HepG2 (cell line): ENCODE results near the gene SLC16A7. TPM values are rescaled to one million over a fixed set of nuclear protein-coding genes. Genes with fewer than 3 reads are reported as not detected.

Source experiments
- ATAC-seq: fragments of 200-7000 bp; cut with Tn5 transposase; 3 replicates; pipeline ENCODE4 v1.9.1; 2020; ENCODE audit warnings: mild to moderate bottlenecking, moderate library complexity
- BruUV-seq: library from RNA; stranded (reverse); fragments of 400-500 nt; replicated peaks from 2 replicates; lab custom pipeline; 2021; lab: Mats Ljungman, UMichigan
- CTCF ChIA-PET: fragments of 300-600 bp; formaldehyde crosslinking; extraction: SDS; loops from one replicate; lab custom pipeline; 2021; ENCODE audit warnings: low total read pairs, inconsistent platforms, low intra/inter-chr PET ratio; lab: Yijun Ruan, JAX
- POLR2A ChIA-PET: fragments of 350-600 bp; sonication (Branson Sonifier 250); formaldehyde crosslinking; loops from one replicate; lab custom pipeline; 2020; ENCODE audit warnings: antibody characterized with exemption, inconsistent platforms; lab: Yijun Ruan, JAX
- DNase-seq: peaks from one replicate; pipeline ENCODE4 v3.0.0-alpha.2; 2015; ENCODE audit warnings: low spot score
- FAIRE-seq: peaks from 3 replicates; lab custom pipeline; 2011; peaks lifted over from hg19 to GRCh38; lab: Jason Lieb, UNC
- H2AFZ ChIP-seq: one replicate; pipeline ENCODE4 v1.6.1; 2011; ENCODE audit warnings: low read length, inconsistent platforms
- H3K27ac ChIP-seq: fragments of 300-600 bp; 3 replicates; pipeline ENCODE4 v1.8.0; 2011; ENCODE audit warnings: mixed run types, mild to moderate bottlenecking, mixed read lengths, low read length, inconsistent platforms; ENCODE audit not compliant: insufficient read depth; ENCODE audit errors: extremely low read length
- H3K27me3 ChIP-seq, 2 experiments: fragments of 200-600 bp in 1 of 2; 2 replicates in 1 of 2; 3 replicates in 1 of 2; pipeline versions ENCODE4 v1.6.0 to v1.8.0; 2011; ENCODE audit warnings: low read length in 2 of 2, mild to moderate bottlenecking in 2 of 2, moderate library complexity in 2 of 2, inconsistent platforms in 1 of 2; ENCODE audit not compliant: insufficient read depth in 2 of 2, control insufficient read depth in 1 of 2
- H3K36me3 ChIP-seq, 2 experiments: fragments of 200-600 bp in 1 of 2; replicated peaks in 1 of 2; 2 replicates in 1 of 2; 3 replicates in 1 of 2; pipeline versions ENCODE4 v1.5.1 to v1.8.0; 2011; ENCODE audit warnings: low read length in 2 of 2, inconsistent platforms in 1 of 2; ENCODE audit not compliant: insufficient read depth in 2 of 2, control insufficient read depth in 1 of 2
- H3K4me1 ChIP-seq: 2 replicates; pipeline ENCODE4 v1.5.1; 2012; ENCODE audit warnings: low read length, inconsistent platforms; ENCODE audit not compliant: insufficient read depth
- H3K4me2 ChIP-seq: 2 replicates; pipeline ENCODE4 v1.6.0; 2011; ENCODE audit warnings: low read depth, low read length, inconsistent platforms
- H3K4me3 ChIP-seq, 3 experiments: fragments of 200-600 bp in 1 of 3; sonication (generic), shearing (Covaris generic) in 1 of 3; replicated peaks in 1 of 3; 2 replicates each; pipeline ENCODE4 v1.5.1; 2011 to 2016; ENCODE audit warnings: low read length in 3 of 3, inconsistent platforms in 2 of 3, low read depth in 2 of 3, mild to moderate bottlenecking in 2 of 3, control low read depth in 1 of 3, mixed read lengths in 1 of 3; ENCODE audit not compliant: insufficient read depth in 1 of 3
- H3K79me2 ChIP-seq: one replicate; pipeline ENCODE4 v1.6.1; 2011; ENCODE audit warnings: low read length, inconsistent platforms; ENCODE audit not compliant: insufficient read depth
- H3K9ac ChIP-seq: 2 replicates; pipeline ENCODE4 v1.6.0; 2011; ENCODE audit warnings: mild to moderate bottlenecking, low read depth, low read length, inconsistent platforms; ENCODE audit not compliant: insufficient read depth
- H3K9me3 ChIP-seq: 2 replicates; pipeline ENCODE4 v1.5.1; 2012; ENCODE audit warnings: mild to moderate bottlenecking, low read length
- H4K20me1 ChIP-seq: 2 replicates; pipeline ENCODE4 v1.6.0; 2011; ENCODE audit warnings: inconsistent platforms, mild to moderate bottlenecking, low read length, moderate library complexity; ENCODE audit not compliant: insufficient read depth
- CBX1 ChIP-seq: IDR thresholded peaks from one replicate; pipeline ENCODE4 v1.6.1; 2016; ENCODE audit warnings: antibody characterized with exemption, low read depth
- CENPBD1 ChIP-seq: sonication (generic); formaldehyde crosslinking; IDR thresholded peaks from 2 replicates; pipeline ENCODE4 v1.8.0; 2022; ENCODE audit warnings: missing genetic modification reagents, low read depth, mild to moderate bottlenecking, borderline replicate concordance
- ETV6 ChIP-seq: sonication (generic); formaldehyde crosslinking; conservative IDR thresholded peaks from 2 replicates; pipeline ENCODE4 v1.4.0; 2020; ENCODE audit warnings: missing genetic modification reagents
- POGZ ChIP-seq: sonication (generic); formaldehyde crosslinking; IDR thresholded peaks from 2 replicates; pipeline ENCODE4 v1.4.0; 2020; ENCODE audit warnings: mild to moderate bottlenecking, missing genetic modification reagents
- TFAP4 ChIP-seq: sonication (generic); IDR thresholded peaks from 2 replicates; pipeline ENCODE4 v1.6.1; 2016; ENCODE audit warnings: low read depth, borderline replicate concordance
- ZNF724P ChIP-seq: sonication (generic); formaldehyde crosslinking; IDR thresholded peaks from 2 replicates; pipeline ENCODE4 v1.8.0; 2022; ENCODE audit warnings: missing genetic modification reagents, borderline replicate concordance
- ZNF850 ChIP-seq: sonication (generic); formaldehyde crosslinking; conservative IDR thresholded peaks from 2 replicates; pipeline ENCODE4 v1.9.0; 2021; ENCODE audit warnings: mild to moderate bottlenecking, missing genetic modification reagents
- WGBS: methylation state at CpG from one replicate; pipeline ENCODE4 v1.1.6; 2017; ENCODE audit warnings: low lambda C conversion rate; 5-methylcytosine and 5-hydroxymethylcytosine counted together
- in situ Hi-C: cut with HindIII; loops from 2 replicates; pipeline ENCODE4 v1.10.0; 2017; ENCODE audit warnings: low pct_unique_long_range_greater_than_20kb; ENCODE audit not compliant: extremely low pct_ligation_motif_present
- intact Hi-C: fragments of 100-400 bp; cut with micrococcal nuclease; formaldehyde crosslinking; loops from one replicate; pipeline ENCODE4 v1.10.0; 2022; ENCODE audit not compliant: unreplicated experiment
- polyA plus RNA-seq, 8 experiments: library from polyadenylated mRNA; depleted of rRNA in 3 of 8; stranded (reverse) in 7 of 8; unstranded in 1 of 8; fragments of >200 nt; fragmentation: Illumina TruSeq in 4 of 8; extraction: Trizol in 4 of 8; gene quantifications; 2 replicates each; pipeline versions ENCODE4 v1.2.1 to v1.2.3, GENCODE V29; 2011 to 2016; ENCODE audit warnings: low read depth in 4 of 8, missing spikeins in 1 of 8, mixed read lengths in 1 of 8; ENCODE audit not compliant: insufficient read depth in 1 of 8
- total RNA-seq, 5 experiments: library from RNA; depleted of rRNA; stranded (reverse); fragments of >200 nt; fragmentation: Illumina TruSeq; extraction: Trizol; gene quantifications; 2 replicates each; pipeline ENCODE4 v1.2.3, GENCODE V29; 2016; ENCODE audit warnings: low read depth in 1 of 5
- TF ChIP-seq, protein P1 (sequence below): sonication (generic); formaldehyde crosslinking; IDR thresholded peaks from 2 replicates; pipeline ENCODE4 v1.4.0; 2020; ENCODE audit warnings: missing genetic modification reagents, borderline replicate concordance
- TF ChIP-seq, protein P2 (sequence below): sonication (generic); formaldehyde crosslinking; IDR thresholded peaks from 2 replicates; pipeline ENCODE4 v1.4.0; 2020; ENCODE audit warnings: missing genetic modification reagents, low read depth, mild to moderate bottlenecking, borderline replicate concordance

Gene SLC16A7
- total and polyA plus RNA-seq, 2 of the 13 experiments (the other 11 are each of a cell fraction or from before 2014, with no cell fraction given), result 1.3 to 1.6 TPM

GRCh38 chr12:59763835-59764234, 168.0 kb downstream of the SLC16A7 start (continued):
- no peak for TF ChIP-seq POGZ
- TF ChIP-seq ZNF724P (CRISPR knock-in tag), result no peak

- no peaks in the 10 kb centered on the region for H4K20me1 ChIP-seq
- no peak overlapping the region for H3K4me2 ChIP-seq
- H3K79me2 ChIP-seq, result no peaks in the 10 kb centered on the region
- ATAC-seq (no peak), DNase-seq (no peak), FAIRE-seq (no peak)
- intact Hi-C loops (no loop called here), in situ Hi-C loops (no loop called here)
- no peak overlapping the region for H3K4me3 ChIP-seq
- H3K27ac ChIP-seq, result no peak overlapping the region
- no TSS peak for BruUV-seq
- H3K9ac ChIP-seq, result no peak overlapping the region
- ChIA-PET CTCF (no interaction called here), POLR2A (no interaction called here)
- peaks cover 9% of the 10 kb centered on the region; the same call in 1 of the 2 replicates for H3K9me3 ChIP-seq
- no peaks in the 10 kb centered on the region for H3K4me1 ChIP-seq
- no peak for TF ChIP-seq CENPBD1 (CRISPR knock-in tag)
- TF ChIP-seq ETV6 (CRISPR knock-in tag), result no peak
- no peak for TF ChIP-seq ZNF850 (CRISPR knock-in tag)
- TF ChIP-seq, protein P1, sequence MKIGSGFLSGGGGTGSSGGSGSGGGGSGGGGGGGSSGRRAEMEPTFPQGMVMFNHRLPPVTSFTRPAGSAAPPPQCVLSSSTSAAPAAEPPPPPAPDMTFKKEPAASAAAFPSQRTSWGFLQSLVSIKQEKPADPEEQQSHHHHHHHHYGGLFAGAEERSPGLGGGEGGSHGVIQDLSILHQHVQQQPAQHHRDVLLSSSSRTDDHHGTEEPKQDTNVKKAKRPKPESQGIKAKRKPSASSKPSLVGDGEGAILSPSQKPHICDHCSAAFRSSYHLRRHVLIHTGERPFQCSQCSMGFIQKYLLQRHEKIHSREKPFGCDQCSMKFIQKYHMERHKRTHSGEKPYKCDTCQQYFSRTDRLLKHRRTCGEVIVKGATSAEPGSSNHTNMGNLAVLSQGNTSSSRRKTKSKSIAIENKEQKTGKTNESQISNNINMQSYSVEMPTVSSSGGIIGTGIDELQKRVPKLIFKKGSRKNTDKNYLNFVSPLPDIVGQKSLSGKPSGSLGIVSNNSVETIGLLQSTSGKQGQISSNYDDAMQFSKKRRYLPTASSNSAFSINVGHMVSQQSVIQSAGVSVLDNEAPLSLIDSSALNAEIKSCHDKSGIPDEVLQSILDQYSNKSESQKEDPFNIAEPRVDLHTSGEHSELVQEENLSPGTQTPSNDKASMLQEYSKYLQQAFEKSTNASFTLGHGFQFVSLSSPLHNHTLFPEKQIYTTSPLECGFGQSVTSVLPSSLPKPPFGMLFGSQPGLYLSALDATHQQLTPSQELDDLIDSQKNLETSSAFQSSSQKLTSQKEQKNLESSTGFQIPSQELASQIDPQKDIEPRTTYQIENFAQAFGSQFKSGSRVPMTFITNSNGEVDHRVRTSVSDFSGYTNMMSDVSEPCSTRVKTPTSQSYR (CRISPR knock-in tag), result no peak
- TF ChIP-seq, protein P2, sequence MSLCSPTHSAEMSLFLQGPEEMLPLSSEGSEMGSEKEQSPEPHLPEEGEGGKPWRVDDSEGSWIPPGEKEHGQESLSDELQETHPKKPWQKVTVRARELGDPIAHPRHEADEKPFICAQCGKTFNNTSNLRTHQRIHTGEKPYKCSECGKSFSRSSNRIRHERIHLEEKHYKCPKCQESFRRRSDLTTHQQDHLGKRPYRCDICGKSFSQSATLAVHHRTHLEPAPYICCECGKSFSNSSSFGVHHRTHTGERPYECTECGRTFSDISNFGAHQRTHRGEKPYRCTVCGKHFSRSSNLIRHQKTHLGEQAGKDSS (CRISPR knock-in tag), result no peak
- TF ChIP-seq TFAP4, result no peak
- no peak for TF ChIP-seq CBX1
- WGBS, result 26% methylated on average over 3 of the region's 3 CpGs
- no peak overlapping the region for H2AFZ ChIP-seq
- no peaks in the 10 kb centered on the region for H3K27me3 ChIP-seq
- H3K36me3 ChIP-seq, result no peaks in the 10 kb centered on the region
Observed at GRCh38 chr12:59768031-59768430, 172.2 kb downstream of the SLC16A7 start.
